GM12872 (cell line): ENCODE results near the gene DBNDD1.

Experiments used
- TF ChIP-seq, protein P1 (sequence below): IDR thresholded peaks from 3 replicates; pipeline ENCODE4 v1.5.1; 2011; ENCODE audit warnings: low read depth, mild to moderate bottlenecking, low read length, moderate library complexity; ENCODE audit not compliant: insufficient read depth

The DBNDD1 gene

DNA sequence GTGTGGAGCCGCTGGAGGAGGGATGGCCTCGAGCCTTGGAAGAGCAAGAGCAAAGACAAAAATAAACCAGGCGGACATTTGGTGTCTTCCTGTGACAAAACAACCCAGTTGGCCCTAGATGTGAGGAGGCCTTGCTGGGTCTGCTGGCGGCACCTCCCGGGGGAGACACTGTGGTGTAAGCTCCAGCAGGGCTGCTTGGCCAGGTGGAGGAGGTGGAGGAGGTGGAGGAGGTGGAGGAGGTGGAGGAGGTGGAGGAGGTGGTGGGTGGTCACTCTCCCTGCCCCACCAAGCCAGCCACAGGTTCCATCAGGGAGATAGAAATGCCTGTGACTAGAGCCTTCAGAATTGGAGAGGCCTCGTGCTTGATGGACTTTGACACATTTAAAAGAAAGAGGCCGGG, 32.1 kb downstream of the DBNDD1 start:
- TF ChIP-seq, protein P1, sequence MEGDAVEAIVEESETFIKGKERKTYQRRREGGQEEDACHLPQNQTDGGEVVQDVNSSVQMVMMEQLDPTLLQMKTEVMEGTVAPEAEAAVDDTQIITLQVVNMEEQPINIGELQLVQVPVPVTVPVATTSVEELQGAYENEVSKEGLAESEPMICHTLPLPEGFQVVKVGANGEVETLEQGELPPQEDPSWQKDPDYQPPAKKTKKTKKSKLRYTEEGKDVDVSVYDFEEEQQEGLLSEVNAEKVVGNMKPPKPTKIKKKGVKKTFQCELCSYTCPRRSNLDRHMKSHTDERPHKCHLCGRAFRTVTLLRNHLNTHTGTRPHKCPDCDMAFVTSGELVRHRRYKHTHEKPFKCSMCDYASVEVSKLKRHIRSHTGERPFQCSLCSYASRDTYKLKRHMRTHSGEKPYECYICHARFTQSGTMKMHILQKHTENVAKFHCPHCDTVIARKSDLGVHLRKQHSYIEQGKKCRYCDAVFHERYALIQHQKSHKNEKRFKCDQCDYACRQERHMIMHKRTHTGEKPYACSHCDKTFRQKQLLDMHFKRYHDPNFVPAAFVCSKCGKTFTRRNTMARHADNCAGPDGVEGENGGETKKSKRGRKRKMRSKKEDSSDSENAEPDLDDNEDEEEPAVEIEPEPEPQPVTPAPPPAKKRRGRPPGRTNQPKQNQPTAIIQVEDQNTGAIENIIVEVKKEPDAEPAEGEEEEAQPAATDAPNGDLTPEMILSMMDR = no peak

DNA sequence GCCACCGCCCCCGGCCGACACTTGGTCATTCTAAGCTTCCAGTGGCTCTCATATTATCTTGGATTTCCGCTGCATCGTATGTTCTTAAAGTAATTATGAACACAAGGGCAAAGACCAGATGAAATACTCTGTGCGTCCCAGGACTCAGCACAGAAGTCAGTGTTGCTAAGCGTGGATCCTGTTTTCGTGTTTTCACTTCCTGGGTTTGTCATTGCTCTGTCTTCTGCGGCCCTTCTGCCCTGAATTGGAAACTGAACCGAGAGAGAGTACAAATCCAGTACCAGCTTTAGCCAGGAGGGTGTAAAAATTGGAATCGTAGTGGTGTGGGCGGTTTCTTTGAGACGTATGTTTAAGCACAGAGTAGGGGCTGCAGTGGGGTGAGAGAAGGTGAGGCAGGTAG, 32.7 kb downstream of the DBNDD1 start:
- TF ChIP-seq, protein P1 = no peak

DNA sequence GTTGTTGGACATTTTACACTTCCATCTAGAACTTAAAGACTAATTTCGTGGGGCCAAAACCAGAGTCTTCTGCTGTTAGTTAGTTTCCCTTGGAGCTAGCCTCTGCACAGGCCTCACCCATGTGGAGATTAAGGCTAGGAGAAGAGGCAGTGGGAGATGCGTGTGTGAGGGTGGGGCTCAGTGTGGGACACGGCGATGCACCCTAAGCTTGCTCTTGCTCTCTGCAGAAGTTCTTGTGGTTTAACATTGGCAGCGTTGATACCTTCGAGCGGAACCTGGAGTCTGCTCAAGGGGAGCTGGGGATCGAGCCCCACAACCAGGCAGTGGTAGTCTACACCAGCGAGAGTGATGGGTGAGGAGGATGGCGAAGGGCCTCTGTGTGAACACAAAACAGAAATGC, 34.0 kb downstream of the DBNDD1 start:
- TF ChIP-seq, protein P1 = no peak

DNA sequence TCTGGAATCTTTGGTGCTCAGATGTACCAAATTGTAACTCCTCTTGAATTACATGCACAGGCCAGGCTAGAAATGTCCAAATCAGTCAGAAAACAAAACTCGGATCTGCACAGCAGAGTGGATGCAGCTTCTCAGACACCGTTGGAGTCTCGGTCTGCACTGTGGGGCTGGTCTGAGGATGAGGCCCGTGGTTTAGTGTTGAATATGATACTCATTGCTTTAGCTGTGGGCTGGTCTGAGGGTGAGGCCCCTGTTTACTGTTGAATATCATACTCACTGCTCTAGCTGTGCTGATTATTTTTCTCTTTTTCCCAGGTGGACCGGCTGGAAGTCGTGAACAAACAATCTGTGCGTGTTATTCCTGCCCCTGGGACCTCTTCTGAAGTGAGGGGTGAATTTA, 35.0 kb downstream of the DBNDD1 start:
- TF ChIP-seq, protein P1 = no peak

DNA sequence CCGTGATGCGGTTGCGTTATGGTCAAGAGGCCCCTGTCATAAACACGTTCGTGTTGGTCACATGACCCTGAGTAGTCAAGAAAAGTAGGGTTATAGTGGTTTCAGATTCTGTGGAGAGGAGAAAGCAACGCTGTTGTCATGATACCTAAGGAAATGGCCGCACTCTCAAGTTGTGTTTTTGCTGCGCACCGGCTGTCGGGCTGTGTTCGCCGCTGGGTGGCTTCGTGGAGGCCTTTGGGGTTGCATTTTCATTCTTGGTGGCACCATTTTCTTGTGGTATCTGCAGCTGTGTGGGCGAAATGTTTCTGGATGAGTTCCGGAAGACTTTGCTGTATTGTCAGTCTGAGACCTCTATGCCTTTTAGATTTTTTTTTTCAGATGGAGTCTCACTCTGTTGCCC, 35.7 kb downstream of the DBNDD1 start:
- TF ChIP-seq, protein P1 = no peak

DNA sequence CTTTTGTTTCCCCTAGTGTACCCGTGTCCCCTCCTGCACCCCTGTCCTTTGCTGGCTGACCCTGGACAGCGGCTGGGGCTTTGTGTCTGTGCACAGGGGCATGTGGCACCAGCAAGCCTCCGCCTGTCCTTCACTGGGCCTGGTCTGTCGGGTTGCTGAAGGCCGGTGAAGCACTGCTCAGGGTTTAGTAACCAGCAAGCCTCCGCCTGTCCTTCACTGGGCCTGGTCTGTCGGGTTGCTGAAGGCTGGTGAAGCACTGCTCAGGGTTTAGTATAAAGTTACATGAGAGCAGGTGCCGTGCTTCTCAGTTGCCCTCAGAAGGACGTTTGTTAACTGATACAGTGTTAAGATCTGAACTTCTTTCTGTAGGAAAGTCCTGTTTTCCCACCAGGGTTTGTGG, 36.9 kb downstream of the DBNDD1 start:
- TF ChIP-seq, protein P1 = no peak

DNA sequence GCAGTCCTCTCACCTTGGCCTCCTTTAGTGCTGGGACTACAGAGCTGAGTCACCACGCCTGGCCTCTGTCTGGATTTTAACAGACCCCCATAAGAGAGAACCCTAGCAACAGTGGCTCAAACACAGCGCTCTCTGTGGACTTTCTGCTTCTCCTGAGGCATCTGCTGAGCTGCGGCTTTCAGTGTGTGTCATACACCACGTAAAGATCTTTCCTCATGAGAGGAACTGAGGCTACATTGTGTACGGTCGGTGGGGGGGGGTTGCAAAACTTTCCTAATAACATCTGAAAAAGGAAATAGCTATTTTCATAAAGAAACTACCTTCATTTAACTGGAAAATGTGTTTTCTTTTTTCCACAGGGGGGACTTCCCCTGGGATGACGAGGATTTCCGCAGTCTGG, 37.8 kb downstream of the DBNDD1 start:
- TF ChIP-seq, protein P1 = no peak

DNA sequence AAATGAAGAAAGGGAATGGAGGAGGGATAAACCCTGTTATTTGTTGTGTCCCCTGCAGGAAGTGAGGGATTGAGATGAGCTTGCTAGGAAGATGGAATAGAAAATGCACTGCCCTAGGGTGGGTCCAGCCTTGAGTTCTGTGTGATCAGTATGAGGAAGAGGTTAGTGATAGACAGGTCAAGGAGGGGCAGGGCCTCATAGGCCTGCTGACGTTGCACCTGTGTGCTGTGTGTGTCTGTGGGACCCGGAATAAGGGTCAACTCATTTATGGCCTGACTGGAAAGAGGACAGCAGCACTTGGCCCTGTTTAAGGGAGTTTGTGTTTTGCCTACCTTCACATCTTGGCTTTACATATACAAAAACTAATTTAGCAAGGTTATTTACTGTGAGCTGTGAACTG, 44.4 kb downstream of the DBNDD1 start:
- TF ChIP-seq, protein P1 = no peak
